GM20431 (cell line): ENCODE measurements around the gene PSMD2.
"Not testable (repeated sequence)": the region's sequence is repeated elsewhere in the genome, so short reads cannot be mapped to it uniquely, and the experiment has no call there.

Experiments used
- in situ Hi-C: fragments of 300-500 bp; cut with MseI, MboI; formaldehyde crosslinking; loops from one replicate; pipeline ENCODE4 v1.15.0; 2020; ENCODE audit warnings: low sequenced_read_pairs; ENCODE audit not compliant: unreplicated experiment

PSMD2 gene

GRCh38 chr3:184298759-184299487 is at the start of gene PSMD2:
PSMD2 (plus strand) TSS chr3:184299241; CDS start chr3:184299267, 26 bp downstream.
- in situ Hi-C loops = no loop called here

GRCh38 chr3:184249412-184250166 is 49.5 kb upstream of the PSMD2 start, which contains the start of gene EEF1AKMT4:
EEF1AKMT4 (plus strand) TSS chr3:184249672; CDS start chr3:184249695, 23 bp downstream.
- in situ Hi-C loops = loop anchor here (25.0 kb wide), 1 partner anchor 362 kb away; the partner anchor contains the start of gene PARL

DNA sequence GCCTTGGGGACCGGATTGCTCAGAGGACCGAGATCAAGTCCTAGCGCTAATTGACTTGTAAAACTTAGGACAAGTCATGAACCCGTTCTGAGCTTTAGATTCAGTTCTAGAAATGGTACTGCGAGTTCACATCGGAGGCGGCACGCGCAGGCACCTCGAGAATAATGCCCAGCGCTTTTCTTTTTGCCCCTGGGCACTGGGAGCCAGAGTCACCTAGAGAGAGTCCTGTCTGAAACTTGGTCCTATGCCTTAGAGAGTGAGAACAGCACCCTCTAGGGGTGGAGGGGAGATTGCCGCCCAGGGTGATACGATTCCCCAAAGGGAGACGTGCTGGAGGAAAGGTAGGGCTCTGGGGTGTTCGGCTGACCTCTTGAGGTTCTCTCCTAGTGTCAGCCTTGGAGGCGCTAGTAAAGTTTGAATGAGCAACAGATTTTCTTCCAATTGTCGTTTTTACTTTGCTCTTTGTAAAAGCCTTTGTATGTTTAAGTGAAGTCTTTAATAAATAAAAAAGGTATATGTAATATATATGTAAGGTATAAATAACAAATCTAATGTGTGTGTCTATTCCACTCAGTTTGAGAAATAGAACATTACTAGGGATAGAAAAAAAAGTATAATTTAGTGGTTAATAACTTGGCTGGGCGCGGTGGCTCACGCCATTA is 48.7 kb upstream of the PSMD2 start:
- in situ Hi-C loops = no loop called here

- in situ Hi-C loops = no loop called here
These were observed 43.6 kb upstream of the PSMD2 start for GRCh38 chr3:184255291-184256039.

DNA sequence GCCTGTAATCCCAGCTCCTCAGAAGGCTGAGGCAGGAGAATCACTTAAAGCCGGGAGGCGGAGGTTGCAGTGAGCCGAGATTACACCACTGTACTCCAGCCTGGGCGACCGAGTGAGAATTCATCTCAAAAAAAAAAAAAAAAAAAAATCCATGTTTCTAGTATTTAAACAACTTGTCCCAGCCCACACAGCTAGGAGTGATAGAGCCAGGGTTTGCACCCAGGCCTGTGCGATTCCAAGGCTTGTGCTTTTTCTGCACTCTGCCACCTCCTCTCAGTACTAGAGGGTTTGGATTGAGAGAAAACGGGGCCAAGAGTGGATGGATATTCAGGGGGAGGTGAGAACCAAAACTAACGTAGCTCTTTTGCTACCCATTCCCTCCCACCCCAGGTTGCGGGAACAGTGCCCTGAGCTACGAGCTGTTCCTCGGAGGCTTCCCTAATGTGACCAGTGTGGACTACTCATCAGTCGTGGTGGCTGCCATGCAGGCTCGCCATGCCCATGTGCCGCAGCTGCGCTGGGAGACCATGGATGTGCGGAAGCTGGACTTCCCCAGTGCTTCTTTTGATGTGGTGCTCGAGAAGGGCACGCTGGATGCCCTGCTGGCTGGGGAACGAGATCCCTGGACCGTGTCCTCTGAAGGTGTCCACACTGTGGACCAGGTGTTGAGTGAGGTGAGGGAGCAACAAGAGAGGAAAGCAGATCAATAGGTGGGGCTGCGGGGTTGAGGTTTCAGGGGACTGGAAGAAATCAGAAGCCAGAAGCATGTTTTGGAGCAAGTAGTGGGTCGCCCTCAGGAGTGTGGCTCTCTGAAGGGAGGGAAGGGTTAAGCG is 41.7 kb upstream of the PSMD2 start:
- in situ Hi-C loops = no loop called here

DNA sequence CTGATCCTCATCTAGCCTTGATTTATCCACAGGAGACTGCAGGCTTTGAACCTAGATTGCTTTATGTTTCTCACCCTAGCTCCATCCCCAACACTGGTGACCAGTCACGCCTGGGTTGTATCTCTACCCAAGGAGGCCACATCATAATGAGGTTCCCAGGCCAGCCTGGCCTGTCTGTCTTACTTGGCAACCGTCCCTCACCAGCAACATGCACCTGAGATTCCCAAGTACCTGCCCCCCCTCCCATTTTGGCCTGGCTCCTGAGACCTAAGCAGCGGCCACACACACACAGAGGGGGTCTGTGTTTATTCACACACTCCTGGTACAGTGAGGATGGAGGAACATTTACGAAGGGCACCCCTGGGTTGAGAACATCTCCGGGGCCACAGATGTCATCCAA is 40.1 kb upstream of the PSMD2 start:
- in situ Hi-C loops = no loop called here

DNA sequence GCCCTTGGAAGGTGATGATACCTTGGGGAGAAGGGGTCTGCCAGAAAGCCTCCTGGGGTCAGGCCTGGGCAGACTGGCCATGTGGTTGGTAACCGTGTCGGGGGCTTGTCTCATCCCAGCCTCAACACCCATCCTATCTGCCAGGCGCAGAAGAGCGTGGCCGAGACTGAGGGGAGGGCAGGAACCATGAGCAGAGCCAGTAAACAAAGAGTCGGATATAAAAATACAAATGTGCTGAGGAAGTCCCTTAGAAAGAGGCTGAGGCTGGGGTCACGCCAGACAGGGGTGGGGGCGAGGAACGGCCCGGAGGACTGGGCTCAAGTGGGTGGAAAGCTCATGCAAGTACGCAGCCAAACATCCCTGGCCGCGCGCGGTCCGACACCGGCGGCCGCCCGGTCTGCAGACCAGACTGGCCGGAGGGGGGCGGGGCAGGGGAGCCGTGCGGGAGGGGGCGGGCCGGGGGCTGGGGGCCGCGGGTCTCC is 39.6 kb upstream of the PSMD2 start:
- in situ Hi-C loops = no loop called here

GRCh38 chr3:184259878-184260723 is 38.9 kb upstream of the PSMD2 start:
- in situ Hi-C loops = no loop called here

DNA sequence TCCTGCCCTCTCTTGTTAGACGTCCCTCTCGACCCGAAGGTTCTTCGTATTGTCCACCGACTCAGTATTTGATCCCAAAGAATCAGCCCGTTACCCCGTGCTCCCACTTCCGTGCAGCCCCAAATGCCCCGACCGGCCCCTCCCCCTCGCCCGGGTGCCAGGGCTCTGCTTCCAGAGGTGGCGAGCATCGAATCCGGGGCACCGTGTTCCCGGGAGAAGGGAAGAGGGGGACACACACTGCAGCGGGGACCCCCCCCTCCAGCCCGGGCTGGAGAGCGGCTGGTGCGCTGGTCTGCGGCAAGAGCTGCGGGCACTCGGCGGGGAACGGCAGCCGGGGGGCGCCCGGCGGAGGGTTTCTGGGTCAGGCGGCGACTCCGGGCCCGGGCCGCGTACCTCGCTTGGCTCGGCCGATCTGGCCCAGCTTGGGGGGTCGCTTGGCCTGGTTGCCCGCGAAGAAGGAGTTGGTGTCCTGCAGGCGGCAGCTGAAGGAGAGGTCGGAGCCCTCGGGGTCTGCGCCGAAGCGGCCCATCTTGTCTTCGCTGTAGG is 38.2 kb upstream of the PSMD2 start:
- in situ Hi-C loops = no loop called here

GRCh38 chr3:184261270-184261853 is 37.7 kb upstream of the PSMD2 start, which contains the start of gene CAMK2N2:
CAMK2N2 (minus strand) TSS chr3:184261553; CDS start chr3:184261285, 268 bp downstream.
- in situ Hi-C loops = no loop called here

GRCh38 chr3:184261854-184262763 is 36.9 kb upstream of the PSMD2 start:
- in situ Hi-C loops = no loop called here

- in situ Hi-C loops = no loop called here
These were observed 36.3 kb upstream of the PSMD2 start for GRCh38 chr3:184262764-184263179.

- in situ Hi-C loops = not testable (repeated sequence)
These were observed 31.8 kb upstream of the PSMD2 start for GRCh38 chr3:184267249-184267648.

DNA sequence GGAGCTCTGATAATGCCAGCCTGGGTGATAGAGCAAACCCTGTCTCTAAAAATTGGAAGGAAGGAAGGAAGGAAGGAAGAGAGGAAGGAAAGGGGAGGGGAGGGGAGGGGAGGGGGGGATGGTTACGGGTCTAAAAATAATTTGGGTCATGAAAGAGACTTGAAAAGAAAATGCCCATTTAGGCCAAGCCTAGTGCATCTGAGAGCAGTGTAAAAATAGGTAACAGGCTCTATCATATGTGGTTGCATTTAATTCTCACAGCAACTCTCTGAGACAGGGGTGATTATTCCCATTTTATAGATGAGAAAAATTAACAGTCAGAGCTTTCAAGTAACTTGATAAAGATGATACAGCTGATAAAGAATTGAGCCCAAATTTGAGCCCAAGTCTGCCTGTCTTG is 26.8 kb upstream of the PSMD2 start:
- in situ Hi-C loops = no loop called here

DNA sequence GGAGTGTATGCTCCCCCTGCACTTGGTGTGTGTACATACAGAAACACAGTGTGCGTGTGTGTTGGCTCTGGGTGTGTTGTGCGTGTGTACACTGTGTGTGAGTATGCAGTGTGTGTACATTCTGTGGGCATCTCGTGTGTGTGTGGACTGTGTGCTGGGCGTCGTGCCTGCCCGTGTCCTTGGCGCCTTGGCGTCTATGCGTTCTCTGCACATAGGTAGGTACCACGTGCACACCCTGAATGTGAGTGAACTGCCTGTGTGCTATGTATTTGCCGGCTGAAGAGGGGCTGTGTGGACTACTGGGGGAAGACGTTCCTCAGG is 23.7 kb upstream of the PSMD2 start:
- in situ Hi-C loops = no loop called here
